OCI-LY7 (cell line): ENCODE results near the gene CMIP. TPM values are rescaled to one million over a fixed set of nuclear protein-coding genes. Genes with fewer than 3 reads are reported as not detected.
"Not testable (repeated sequence)": the region's sequence is repeated elsewhere in the genome, so short reads cannot be mapped to it uniquely, and the experiment has no call there.

Experiments
- BruUV-seq: library from RNA; stranded (reverse); fragments of 400-500 nt; replicated peaks from 2 replicates; lab custom pipeline; 2021; lab: Mats Ljungman, UMichigan
- CTCF ChIA-PET: fragments of 300-600 bp; sonication (Branson Sonifier 250); formaldehyde crosslinking; loops from one replicate; lab custom pipeline; 2022; ENCODE audit warnings: antibody characterized with exemption; ENCODE audit not compliant: unreplicated experiment; lab: Charles Lee
- POLR2A ChIA-PET: fragments of 300-600 bp; sonication (Branson Sonifier 250); formaldehyde crosslinking; loops from one replicate; lab custom pipeline; 2022; ENCODE audit warnings: antibody characterized with exemption; lab: Charles Lee
- DNase-seq: peaks from one replicate; pipeline ENCODE4 v3.0.0-alpha.2; 2015; ENCODE audit warnings: low spot score
- H2AFZ ChIP-seq: fragments of 200-600 bp; sonication (generic), shearing (Covaris generic); 2 replicates; pipeline ENCODE4 v1.6.1; 2014; ENCODE audit warnings: mild to moderate bottlenecking, antibody characterized with exemption, low read length, moderate library complexity
- H3K27ac ChIP-seq: fragments of 200-600 bp; sonication (generic); 2 replicates; pipeline ENCODE4 v1.5.1; 2014; ENCODE audit warnings: mixed run types, low read depth, mild to moderate bottlenecking, moderate library complexity, low read length, inconsistent platforms; ENCODE audit not compliant: poor library complexity, severe bottlenecking
- H3K36me3 ChIP-seq: fragments of 200-600 bp; sonication (generic); 2 replicates; pipeline ENCODE4 v1.6.1; 2014; ENCODE audit warnings: mild to moderate bottlenecking, antibody characterized with exemption, low read length, moderate library complexity, mixed read lengths; ENCODE audit not compliant: insufficient read depth
- H3K4me1 ChIP-seq: fragments of 200-600 bp; sonication (generic); 2 replicates; pipeline ENCODE4 v1.5.1; 2014; ENCODE audit warnings: mild to moderate bottlenecking, low read length; ENCODE audit not compliant: insufficient read depth, poor library complexity, severe bottlenecking
- H3K4me2 ChIP-seq: fragments of 200-600 bp; sonication (generic); 2 replicates; pipeline ENCODE4 v1.6.1; 2014; ENCODE audit warnings: mild to moderate bottlenecking, low read length
- H3K4me3 ChIP-seq: fragments of 200-600 bp; sonication (generic); 2 replicates; pipeline ENCODE4 v1.5.1; 2014; ENCODE audit warnings: mild to moderate bottlenecking, low read depth, low read length; ENCODE audit not compliant: poor library complexity, severe bottlenecking
- H3K79me2 ChIP-seq: fragments of 200-600 bp; sonication (generic); 2 replicates; pipeline ENCODE4 v1.6.1; 2016; ENCODE audit warnings: low read depth, mild to moderate bottlenecking, low read length, moderate library complexity, mixed read lengths; ENCODE audit not compliant: insufficient read depth
- H3K9me2 ChIP-seq: fragments of 200-600 bp; sonication (generic); 2 replicates; pipeline ENCODE4 v1.6.1; 2016; ENCODE audit warnings: mild to moderate bottlenecking, low read length, mixed read lengths; ENCODE audit not compliant: insufficient read depth
- H3K9me3 ChIP-seq: fragments of 200-600 bp; sonication (generic); 2 replicates; pipeline ENCODE4 v1.6.1; 2014; ENCODE audit warnings: mild to moderate bottlenecking, mixed run types, low read length, mixed read lengths
- H4K20me1 ChIP-seq: fragments of 200-600 bp; sonication (generic); 2 replicates; pipeline ENCODE4 v1.6.1; 2014; ENCODE audit warnings: mild to moderate bottlenecking, antibody characterized with exemption, low read length, moderate library complexity, mixed read lengths; ENCODE audit not compliant: insufficient read depth
- EZH2phosphoT487 ChIP-seq: fragments of 200-600 bp; sonication (generic); IDR thresholded peaks from 2 replicates; pipeline ENCODE4 v1.6.1; 2018; ENCODE audit warnings: low read depth, borderline replicate concordance, mild to moderate bottlenecking, mixed run types, antibody characterized with exemption, low read length, moderate library complexity, mixed read lengths
- intact Hi-C: fragments of 100-400 bp; cut with micrococcal nuclease; formaldehyde crosslinking; loops from one replicate; pipeline ENCODE4 v1.10.0; 2022; ENCODE audit not compliant: unreplicated experiment
- total RNA-seq, 2 experiments: library from RNA; depleted of rRNA in 1 of 2; stranded (reverse); fragments of >200 nt in 1 of 2; shearing (Covaris generic) in 1 of 2; gene quantifications; 2 replicates each; pipeline ENCODE4 v1.2.3, GENCODE V29; 2014 to 2022
- TF ChIP-seq, protein P1 (sequence below): fragments of 200-600 bp; sonication (generic); conservative IDR thresholded peaks from 2 replicates; pipeline ENCODE4 v1.5.1; 2014; ENCODE audit warnings: mild to moderate bottlenecking, antibody characterized with exemption, low read length, moderate library complexity, mixed read lengths

The CMIP gene
- total RNA-seq, 2 experiments from 2014 or later: 15.4 to 70.3 TPM

- intact Hi-C loops: no loop called here
- no peak for DNase-seq
- CTCF ChIA-PET: no interaction called here
- BruUV-seq: no TSS peak
- Histone ChIP-seq H3K4me1 (peaks cover 34% of the 10 kb centered on the region), H3K27ac (no peak overlapping the region), H3K4me3 (no peak overlapping the region), H3K4me2 (no peak overlapping the region), H3K9me2 (no peaks in the 10 kb centered on the region), H4K20me1 (peaks cover 24% of the 10 kb centered on the region), H3K9me3 (no peaks in the 10 kb centered on the region), H3K36me3 (no peaks in the 10 kb centered on the region; the same call in 1 of the 2 replicates), H3K79me2 (peaks cover 27% of the 10 kb centered on the region; the same call in 1 of the 2 replicates), H2AFZ (no peak overlapping the region)
- POLR2A ChIA-PET: no interaction called here
- no peak for TF ChIP-seq EZH2phosphoT487
- TF ChIP-seq, protein P1, sequence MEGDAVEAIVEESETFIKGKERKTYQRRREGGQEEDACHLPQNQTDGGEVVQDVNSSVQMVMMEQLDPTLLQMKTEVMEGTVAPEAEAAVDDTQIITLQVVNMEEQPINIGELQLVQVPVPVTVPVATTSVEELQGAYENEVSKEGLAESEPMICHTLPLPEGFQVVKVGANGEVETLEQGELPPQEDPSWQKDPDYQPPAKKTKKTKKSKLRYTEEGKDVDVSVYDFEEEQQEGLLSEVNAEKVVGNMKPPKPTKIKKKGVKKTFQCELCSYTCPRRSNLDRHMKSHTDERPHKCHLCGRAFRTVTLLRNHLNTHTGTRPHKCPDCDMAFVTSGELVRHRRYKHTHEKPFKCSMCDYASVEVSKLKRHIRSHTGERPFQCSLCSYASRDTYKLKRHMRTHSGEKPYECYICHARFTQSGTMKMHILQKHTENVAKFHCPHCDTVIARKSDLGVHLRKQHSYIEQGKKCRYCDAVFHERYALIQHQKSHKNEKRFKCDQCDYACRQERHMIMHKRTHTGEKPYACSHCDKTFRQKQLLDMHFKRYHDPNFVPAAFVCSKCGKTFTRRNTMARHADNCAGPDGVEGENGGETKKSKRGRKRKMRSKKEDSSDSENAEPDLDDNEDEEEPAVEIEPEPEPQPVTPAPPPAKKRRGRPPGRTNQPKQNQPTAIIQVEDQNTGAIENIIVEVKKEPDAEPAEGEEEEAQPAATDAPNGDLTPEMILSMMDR: no peak
These were observed 78.9 kb downstream of the CMIP start for GRCh38 chr16:81523387-81524115.

DNA sequence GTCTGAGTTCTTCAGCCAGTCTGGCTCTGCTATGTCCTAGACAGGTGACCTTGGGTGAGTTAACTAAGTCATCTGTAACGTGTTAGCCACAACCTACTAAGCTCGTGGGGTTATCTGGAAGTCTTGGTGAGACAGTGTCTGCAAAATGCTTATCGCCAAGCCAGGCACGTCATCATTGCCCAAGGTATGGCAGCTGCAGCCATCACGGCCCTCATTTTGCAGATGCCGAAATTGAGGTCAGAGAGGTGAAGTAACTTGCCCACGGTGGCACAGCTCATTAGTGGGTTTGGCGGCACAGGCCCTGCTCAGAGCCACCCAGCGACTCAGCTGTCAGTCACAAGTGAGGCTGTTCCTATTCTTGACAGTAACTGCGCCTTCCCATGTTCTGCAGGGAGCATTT lies 79.8 kb downstream of the CMIP start:
- peaks cover 24% of the 10 kb centered on the region for H4K20me1 ChIP-seq
- H3K79me2 ChIP-seq: peaks cover 27% of the 10 kb centered on the region; the same call in 1 of the 2 replicates
- POLR2A ChIA-PET: no interaction called here
- H3K27ac ChIP-seq: no peak overlapping the region
- no TSS peak for BruUV-seq
- DNase-seq: no peak
- H3K4me3 ChIP-seq: no peak overlapping the region
- peaks cover 27% of the 10 kb centered on the region for H3K4me1 ChIP-seq
- intact Hi-C loops: no loop called here
- TF ChIP-seq, protein P1: no peak
- no peak for TF ChIP-seq EZH2phosphoT487
- H3K9me2 ChIP-seq: no peaks in the 10 kb centered on the region
- no peaks in the 10 kb centered on the region; the same call in 1 of the 2 replicates for H3K36me3 ChIP-seq
- no peaks in the 10 kb centered on the region for H3K9me3 ChIP-seq
- CTCF ChIA-PET: no interaction called here
- H2AFZ ChIP-seq: no peak overlapping the region
- H3K4me2 ChIP-seq: no peak overlapping the region

GRCh38 chr16:81524885-81525284 lies 80.3 kb downstream of the CMIP start:
- POLR2A ChIA-PET, H3K4me3 ChIP-seq, H3K9me2 ChIP-seq, H3K27ac ChIP-seq, BruUV-seq, CTCF ChIA-PET, H3K9me3 ChIP-seq, DNase-seq, H3K36me3 ChIP-seq, H2AFZ ChIP-seq, H3K4me2 ChIP-seq, intact Hi-C loops: not testable (repeated sequence)
- H4K20me1 ChIP-seq: peaks cover 24% of the 10 kb centered on the region
- H3K4me1 ChIP-seq: peaks cover 22% of the 10 kb centered on the region
- H3K79me2 ChIP-seq: peaks cover 27% of the 10 kb centered on the region; the same call in 1 of the 2 replicates
